BJ (cell line): ENCODE data around the gene ECT2. TPM values are rescaled to one million over a fixed set of nuclear protein-coding genes. Genes with fewer than 3 reads are reported as not detected.
"Not testable (repeated sequence)": the region's sequence is repeated elsewhere in the genome, so short reads cannot be mapped to it uniquely, and the experiment has no call there.

Source experiments
- CTCF ChIA-PET: fragments of 350-600 bp; formaldehyde crosslinking; extraction: SDS; loops from one replicate; lab custom pipeline; 2021; ENCODE audit warnings: antibody characterized with exemption, inconsistent platforms; lab: Yijun Ruan, JAX
- POLR2A ChIA-PET: fragments of 300-600 bp; sonication (Branson Sonifier 250); formaldehyde crosslinking; extraction: SDS; loops from one replicate; lab custom pipeline; 2021; ENCODE audit warnings: antibody characterized with exemption; lab: Charles Lee
- DNase-seq: peaks from one replicate; pipeline ENCODE4 v3.0.0-alpha.2; 2011; ENCODE audit warnings: low read depth
- H3K27me3 ChIP-seq: 2 replicates; pipeline ENCODE4 v1.6.0; 2011; ENCODE audit warnings: low read length; ENCODE audit not compliant: control insufficient read depth, insufficient read depth
- H3K36me3 ChIP-seq: 2 replicates; pipeline ENCODE4 v1.5.1; 2011; ENCODE audit warnings: low read length; ENCODE audit not compliant: control insufficient read depth, insufficient read depth
- H3K4me3 ChIP-seq: 2 replicates; pipeline ENCODE4 v1.5.1; 2011; ENCODE audit warnings: low read depth, mild to moderate bottlenecking, control low read depth, low read length
- polyA plus RNA-seq: library from polyadenylated mRNA; depleted of rRNA; stranded (reverse); fragments of >200 nt; gene quantifications from 2 replicates; pipeline ENCODE4 v1.2.3, GENCODE V29; 2011
- TF ChIP-seq, protein P1 (sequence below): IDR thresholded peaks from 2 replicates; pipeline ENCODE4 v1.5.1; 2011; ENCODE audit warnings: low read depth, mild to moderate bottlenecking, control low read depth, inconsistent platforms, low read length, moderate library complexity; ENCODE audit not compliant: insufficient read depth

Gene ECT2
- polyA plus RNA-seq, 1 experiment, result 15.3 TPM

DNA sequence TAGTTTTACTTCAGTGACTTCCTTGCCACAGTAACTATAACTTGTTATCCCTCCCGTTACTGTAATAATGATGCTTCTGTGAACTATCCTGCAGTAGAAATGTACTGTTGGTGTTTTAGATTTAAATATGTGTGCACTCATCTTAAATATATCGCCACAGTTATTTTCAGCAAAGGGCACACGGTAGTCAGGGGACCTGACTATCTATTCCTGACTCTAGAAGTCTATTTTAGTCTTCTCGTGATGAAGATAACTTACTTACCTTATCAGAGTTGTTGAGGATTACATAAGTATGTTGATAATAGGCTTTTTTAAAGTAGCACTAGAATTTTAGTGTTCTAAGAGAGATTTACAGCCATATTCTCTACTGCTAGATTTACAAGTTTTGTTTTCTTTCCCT is 65.3 kb downstream of the ECT2 start:
- H3K27me3 ChIP-seq, result no peaks in the 10 kb centered on the region
- H3K4me3 ChIP-seq, result no peak overlapping the region
- H3K36me3 ChIP-seq, result no peaks in the 10 kb centered on the region
- no peak for DNase-seq
- TF ChIP-seq, protein P1, sequence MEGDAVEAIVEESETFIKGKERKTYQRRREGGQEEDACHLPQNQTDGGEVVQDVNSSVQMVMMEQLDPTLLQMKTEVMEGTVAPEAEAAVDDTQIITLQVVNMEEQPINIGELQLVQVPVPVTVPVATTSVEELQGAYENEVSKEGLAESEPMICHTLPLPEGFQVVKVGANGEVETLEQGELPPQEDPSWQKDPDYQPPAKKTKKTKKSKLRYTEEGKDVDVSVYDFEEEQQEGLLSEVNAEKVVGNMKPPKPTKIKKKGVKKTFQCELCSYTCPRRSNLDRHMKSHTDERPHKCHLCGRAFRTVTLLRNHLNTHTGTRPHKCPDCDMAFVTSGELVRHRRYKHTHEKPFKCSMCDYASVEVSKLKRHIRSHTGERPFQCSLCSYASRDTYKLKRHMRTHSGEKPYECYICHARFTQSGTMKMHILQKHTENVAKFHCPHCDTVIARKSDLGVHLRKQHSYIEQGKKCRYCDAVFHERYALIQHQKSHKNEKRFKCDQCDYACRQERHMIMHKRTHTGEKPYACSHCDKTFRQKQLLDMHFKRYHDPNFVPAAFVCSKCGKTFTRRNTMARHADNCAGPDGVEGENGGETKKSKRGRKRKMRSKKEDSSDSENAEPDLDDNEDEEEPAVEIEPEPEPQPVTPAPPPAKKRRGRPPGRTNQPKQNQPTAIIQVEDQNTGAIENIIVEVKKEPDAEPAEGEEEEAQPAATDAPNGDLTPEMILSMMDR, result no peak
- POLR2A ChIA-PET, result no interaction called here
- CTCF ChIA-PET, result no interaction called here

DNA sequence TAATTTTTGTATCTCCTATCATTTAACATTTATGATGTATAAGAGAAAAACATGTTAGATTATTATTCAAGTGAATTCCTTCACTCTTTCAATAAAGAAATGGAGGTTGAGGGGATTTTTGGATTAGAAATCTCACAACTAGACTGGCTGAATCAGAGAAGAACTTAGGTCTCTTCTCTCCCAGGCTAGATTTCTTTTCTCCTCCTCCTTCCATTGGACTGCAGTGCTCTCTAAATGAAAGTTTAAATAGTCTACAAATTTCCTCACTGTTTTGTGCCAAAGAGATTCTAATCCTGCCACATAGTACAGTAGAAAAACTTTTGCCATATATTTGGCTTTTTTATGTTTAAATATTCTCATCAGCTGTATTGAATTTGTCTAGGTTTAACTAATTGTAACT is 65.8 kb downstream of the ECT2 start:
- POLR2A ChIA-PET, result no interaction called here
- DNase-seq, result no peak
- Histone ChIP-seq H3K27me3 (no peaks in the 10 kb centered on the region), H3K36me3 (no peaks in the 10 kb centered on the region), H3K4me3 (no peak overlapping the region)
- CTCF ChIA-PET, result no interaction called here
- TF ChIP-seq, protein P1, result no peak

DNA sequence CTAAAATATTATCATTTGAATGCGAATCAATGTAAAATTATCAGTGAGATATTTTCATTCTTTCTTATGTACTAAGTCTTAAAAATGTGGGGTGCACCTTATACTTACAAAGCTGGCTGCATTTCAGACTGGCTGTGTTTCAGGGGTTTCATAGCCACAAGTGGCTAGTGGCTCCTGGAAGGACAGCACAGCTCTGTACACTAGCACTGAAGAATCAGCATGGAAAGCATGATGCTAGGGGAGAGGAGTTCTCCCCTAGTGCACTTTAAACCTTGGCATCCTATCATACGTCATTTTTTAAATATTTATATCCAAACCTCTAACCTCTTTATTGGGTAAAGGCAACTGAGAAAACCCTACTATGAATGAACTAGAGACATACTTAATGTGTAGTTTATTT is 66.4 kb downstream of the ECT2 start:
- POLR2A ChIA-PET, result no interaction called here
- CTCF ChIA-PET, result no interaction called here
- no peak for DNase-seq
- H3K36me3 ChIP-seq, result no peaks in the 10 kb centered on the region
- TF ChIP-seq, protein P1, result no peak
- H3K4me3 ChIP-seq, result no peak overlapping the region
- no peaks in the 10 kb centered on the region for H3K27me3 ChIP-seq

DNA sequence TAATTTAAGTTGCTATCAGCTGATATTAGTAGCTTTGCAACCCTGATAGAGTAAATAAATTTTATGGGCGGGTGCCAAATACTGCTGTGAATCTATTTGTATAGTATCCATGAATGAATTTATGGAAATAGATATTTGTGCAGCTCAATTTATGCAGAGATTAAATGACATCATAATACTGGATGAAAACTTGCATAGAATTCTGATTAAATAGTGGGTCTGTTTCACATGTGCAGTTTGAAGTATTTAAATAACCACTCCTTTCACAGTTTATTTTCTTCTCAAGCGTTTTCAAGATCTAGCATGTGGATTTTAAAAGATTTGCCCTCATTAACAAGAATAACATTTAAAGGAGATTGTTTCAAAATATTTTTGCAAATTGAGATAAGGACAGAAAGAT is 70.0 kb downstream of the ECT2 start:
- H3K4me3 ChIP-seq, result no peak overlapping the region
- H3K27me3 ChIP-seq, result no peaks in the 10 kb centered on the region
- POLR2A ChIA-PET, result no interaction called here
- no peak for DNase-seq
- no peaks in the 10 kb centered on the region for H3K36me3 ChIP-seq
- TF ChIP-seq, protein P1, result no peak
- CTCF ChIA-PET, result interaction anchor here (0.6 kb wide), 1 partner anchor 84 kb away, joined by 3 read pairs; no protein-coding TSS in a partner anchor

DNA sequence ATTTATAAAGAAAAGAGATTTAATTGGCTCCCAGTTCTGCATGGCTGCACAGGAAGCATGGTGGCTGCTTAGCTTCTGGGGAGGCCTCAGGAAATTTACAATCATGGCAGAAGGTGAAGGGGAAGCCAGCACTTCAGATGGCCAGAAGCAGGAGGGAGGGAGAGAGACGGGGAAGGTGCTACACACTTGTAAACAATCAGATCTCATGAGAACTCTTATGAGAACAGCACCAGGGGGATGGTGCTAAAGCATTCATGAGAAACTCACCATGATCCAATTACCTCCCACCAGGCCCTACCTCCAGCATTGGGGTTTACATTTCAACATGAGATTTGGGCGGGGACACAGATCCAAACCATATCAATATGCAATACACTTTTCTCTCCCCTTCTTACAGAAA is 73.7 kb downstream of the ECT2 start:
- H3K36me3 ChIP-seq, result no peaks in the 10 kb centered on the region
- no peaks in the 10 kb centered on the region for H3K27me3 ChIP-seq
- POLR2A ChIA-PET, result no interaction called here
- TF ChIP-seq, protein P1, result no peak
- H3K4me3 ChIP-seq, result no peak overlapping the region
- DNase-seq, result no peak
- CTCF ChIA-PET, result no interaction called here

DNA sequence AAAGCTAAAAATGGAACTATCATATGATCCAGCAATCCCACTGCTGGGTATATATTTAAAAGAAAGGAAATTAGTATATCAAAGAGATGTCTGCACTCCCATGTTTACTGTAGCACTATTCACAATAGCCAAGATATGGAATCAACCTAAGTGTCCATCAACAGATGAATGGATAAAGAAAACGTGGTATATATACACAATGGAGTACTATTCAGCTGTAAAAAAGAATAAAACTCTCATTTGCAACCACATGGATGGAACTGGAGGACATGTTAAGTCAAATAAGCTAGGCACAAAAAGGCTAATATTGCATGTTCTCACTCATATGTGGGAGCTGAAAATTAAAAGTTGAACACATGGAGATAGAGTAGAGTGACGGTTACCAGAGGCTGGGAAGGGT is 76.7 kb downstream of the ECT2 start:
- H3K36me3 ChIP-seq, H3K4me3 ChIP-seq, H3K27me3 ChIP-seq, POLR2A ChIA-PET, DNase-seq: not testable (repeated sequence)
- CTCF ChIA-PET, result interaction anchor here (1.2 kb wide), 1 partner anchor 9 kb away, joined by 3 read pairs; no protein-coding TSS in a partner anchor
